ENCODE data around the gene REELD1. TPM values are rescaled to one million over a fixed set of nuclear protein-coding genes. Genes with fewer than 3 reads are reported as not detected.

The REELD1 gene
- total RNA-seq, 1 experiment from 2014 or later, result not detected

GRCh38 chr4:146238107-146238506 is 23.8 kb downstream of the REELD1 start:
- no peak overlapping the region for H3T11ph ChIP-seq (ENCODE audit: low read length)
- no peak overlapping the region for H2AK5ac ChIP-seq (ENCODE audit: insufficient read length, low read length)
- Mint-ChIP-seq H3K9me3 (no peaks in the 10 kb centered on the region), H3K4me1 (peaks cover 8 to 13% of the 10 kb centered on the region in 2 experiments), H3K4me3 (no peak overlapping the region), H3K27ac (no peak overlapping the region), H3K27me3 (ENCODE audit: low read depth) (no peaks in the 10 kb centered on the region), H3K36me3 (ENCODE audit: insufficient read depth in 1 of 3, low read depth in 3 of 3) (no peaks in the 10 kb centered on the region; a peak in 1 of 7 replicates)
- no peak overlapping the region for H3K9ac ChIP-seq (ENCODE audit: extremely low read depth, insufficient read length, low read length)
- H3K27me3 ChIP-seq (ENCODE audit: insufficient read depth, low read length), result no peaks in the 10 kb centered on the region
- H3K27ac ChIP-seq (ENCODE audit: insufficient read length, low read depth, low read length), result no peak overlapping the region
- H4K20me1 ChIP-seq (ENCODE audit: control insufficient read depth, insufficient read depth, insufficient read length), result no peaks in the 10 kb centered on the region
- no peak overlapping the region for H3K4me2 ChIP-seq (ENCODE audit: insufficient read depth, insufficient read length, low read length)
- no peak overlapping the region for H3K23ac ChIP-seq (ENCODE audit: insufficient read length, low read depth, low read length)
- H3K14ac ChIP-seq (ENCODE audit: insufficient read depth, low read length), result no peak overlapping the region
- no peaks in the 10 kb centered on the region for H3K79me2 ChIP-seq (ENCODE audit: insufficient read depth, low read length)
- H3K4me1 ChIP-seq (ENCODE audit: insufficient read depth, low read length), result no peaks in the 10 kb centered on the region; the same call in 1 of the 2 replicates
- no peak overlapping the region for H4K5ac ChIP-seq (ENCODE audit: insufficient read length, low read depth, low read length)
- H4K8ac ChIP-seq (replicated peaks; ENCODE audit: insufficient read length, low read depth, low read length), result no peak overlapping the region
- no peak for DNase-seq
- no peak overlapping the region for H2AFZ ChIP-seq (ENCODE audit: low read length)
- no peak overlapping the region for H3K18ac ChIP-seq (ENCODE audit: insufficient read length, low read depth, low read length)
- H2BK20ac ChIP-seq (ENCODE audit: low read depth, low read length, poor library complexity, severe bottlenecking), result no peak overlapping the region
- WGBS (ENCODE audit: extremely low coverage, insufficient read length, low lambda C conversion rate), result no CpG with 5 or more reads among the region's 3 CpGs
- H3K79me1 ChIP-seq (ENCODE audit: insufficient read depth, low read depth, low read length, poor library complexity, severe bottlenecking), result no peaks in the 10 kb centered on the region
- no peak for TF ChIP-seq CTCF (conservative IDR thresholded peaks at IDR 0.05)
- no peak overlapping the region for H2BK5ac ChIP-seq (ENCODE audit: insufficient read length, low read length)
- H2BK120ac ChIP-seq (ENCODE audit: low read depth, low read length, poor library complexity, severe bottlenecking), result no peak overlapping the region
- H3K23me2 ChIP-seq (ENCODE audit: insufficient read length, low read depth, low read length, poor library complexity, severe bottlenecking), result no peaks in the 10 kb centered on the region
- H2BK15ac ChIP-seq (ENCODE audit: low read depth, low read length), result no peak overlapping the region
- H4K91ac ChIP-seq (ENCODE audit: insufficient read length, low read depth, low read length), result no peak overlapping the region
- no peak overlapping the region for H3K4ac ChIP-seq (ENCODE audit: low read depth, low read length)
- H3K56ac ChIP-seq (ENCODE audit: insufficient read length, low read depth, low read length), result no peak overlapping the region
- H2BK12ac ChIP-seq (ENCODE audit: insufficient read length, low read depth, low read length), result no peak overlapping the region
- no peaks in the 10 kb centered on the region for H3K9me3 ChIP-seq (ENCODE audit: control insufficient read depth, low read depth, low read length)

Data from H9 (cell line).